Measurements from ENCODE around the gene FAM227A. TPM values are rescaled to one million over a fixed set of nuclear protein-coding genes. Genes with fewer than 3 reads are reported as not detected.

FAM227A gene
- total RNA-seq = not detected

DNA sequence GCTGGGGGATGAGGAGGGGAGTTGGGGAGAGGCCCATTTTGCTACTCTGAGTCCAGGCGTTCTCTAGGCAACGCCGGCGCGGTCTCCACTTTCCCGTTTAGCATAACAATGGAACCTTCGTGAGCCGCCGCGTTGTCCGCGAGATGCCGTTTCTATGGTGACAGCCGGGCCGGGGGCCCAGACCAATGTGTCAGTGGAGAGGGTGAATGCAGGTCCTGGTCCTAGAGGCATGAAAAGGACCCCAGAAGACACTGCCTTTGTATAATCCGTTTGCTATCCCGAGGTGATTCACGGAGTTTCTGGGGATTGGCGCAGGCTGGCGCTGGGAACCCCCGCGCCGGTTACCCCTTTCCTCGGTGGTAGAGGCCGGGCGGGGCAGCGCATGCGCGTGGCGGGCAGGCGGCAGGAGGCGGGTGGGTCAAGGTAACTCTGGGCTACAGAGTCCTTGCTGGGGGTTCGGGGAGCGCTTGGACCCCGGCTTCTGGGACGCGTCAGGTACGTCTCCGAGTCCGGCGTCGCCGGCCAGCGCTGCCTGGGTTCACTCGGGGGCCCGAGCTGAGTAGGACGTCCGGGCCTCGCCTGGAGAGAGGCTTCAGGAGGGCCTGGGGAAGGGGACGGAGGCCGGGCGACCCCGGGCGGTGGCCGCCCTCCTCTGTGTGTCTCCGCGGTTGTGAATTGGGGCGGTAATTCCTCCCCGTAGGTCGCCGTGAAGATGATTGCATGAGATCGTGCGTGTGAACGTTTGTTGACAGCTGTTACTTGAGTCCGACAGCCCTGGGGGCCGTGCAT lies at the start of gene FAM227A, which contains the start of gene CBY1:
TSS of gene FAM227A (minus strand) at position 137 of the 789 bp plus-strand sequence. CDS start 6,224 bp downstream, outside the sequence.
TSS of gene CBY1 (plus strand) at position 383 of the 789 bp plus-strand sequence. CDS start 11,417 bp downstream, outside the sequence.
- peak; percentile 79 for DNase-seq

DNA sequence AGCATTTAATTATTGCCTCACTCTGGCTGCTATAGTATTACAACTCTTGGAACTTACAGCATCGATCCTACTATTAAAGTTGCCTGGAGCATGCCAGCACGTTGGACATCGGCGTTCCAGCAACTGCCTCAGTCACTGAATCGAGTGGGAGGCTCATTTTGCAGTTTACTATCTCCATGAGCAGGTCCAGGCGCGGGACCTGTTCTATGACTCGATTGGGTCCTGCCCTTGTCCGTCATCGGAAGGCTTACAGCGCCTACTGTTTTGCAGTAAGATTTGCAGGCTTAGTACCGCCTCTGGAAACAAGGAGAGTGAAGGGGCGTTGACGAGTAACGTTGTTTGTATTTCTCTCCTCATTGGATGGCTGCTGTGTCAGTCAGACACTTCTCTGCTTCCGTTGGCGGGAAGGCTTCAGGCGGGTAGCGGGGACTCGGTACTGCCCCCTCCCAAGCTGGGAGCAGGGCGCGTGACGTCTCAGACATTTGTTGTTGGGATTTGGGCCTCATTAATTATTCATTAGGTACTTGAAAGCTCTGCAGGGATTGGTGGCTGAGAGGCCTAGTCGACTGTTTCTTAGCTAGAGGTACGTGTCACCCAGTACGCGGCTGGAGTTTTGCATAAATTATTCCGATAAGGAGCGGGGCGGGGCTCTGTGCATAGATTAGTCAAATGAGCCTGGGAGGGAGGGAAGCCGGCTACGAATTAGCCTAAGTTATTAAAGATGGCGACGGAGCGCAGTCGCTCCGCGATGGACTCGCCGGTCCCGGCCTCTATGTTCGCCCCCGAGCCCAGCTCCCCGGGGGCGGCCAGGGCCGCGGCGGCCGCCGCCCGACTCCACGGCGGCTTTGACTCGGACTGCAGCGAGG lies 49.3 kb upstream of the FAM227A start, which contains the start of gene GTPBP1:
TSS of gene GTPBP1 (plus strand) at position 710 of the 866 bp plus-strand sequence. CDS start at position 722, 12 bp downstream.
- DNase-seq = peak; percentile 97

DNA sequence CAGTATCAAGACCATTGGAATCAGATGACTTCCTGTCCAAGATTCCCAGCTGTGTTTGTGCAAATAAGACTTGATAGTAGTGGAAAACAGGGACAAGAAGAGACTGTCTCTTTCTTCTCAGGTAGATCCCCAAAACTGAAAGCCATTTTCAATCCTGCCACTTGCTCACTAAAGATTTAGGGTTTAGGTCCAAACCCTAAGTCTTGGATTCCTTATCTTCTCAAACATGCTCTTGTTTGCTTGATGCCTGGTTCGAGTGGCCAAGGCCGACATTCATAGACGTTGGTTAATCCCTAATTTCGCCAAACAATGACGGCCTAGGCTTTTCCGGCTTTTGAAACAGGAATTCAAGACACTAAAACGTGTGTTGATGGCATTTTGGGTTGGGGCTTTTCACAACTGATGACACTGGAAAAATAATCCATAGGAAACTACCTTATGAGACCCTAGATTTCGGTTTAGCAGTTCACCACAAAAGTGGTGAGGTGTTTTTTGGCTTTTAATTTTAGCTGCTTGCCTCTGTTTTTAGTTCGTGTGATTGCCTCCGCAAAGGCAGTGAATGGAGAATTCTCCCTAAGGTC lies 48.6 kb upstream of the FAM227A start:
- no peak for DNase-seq

DNA sequence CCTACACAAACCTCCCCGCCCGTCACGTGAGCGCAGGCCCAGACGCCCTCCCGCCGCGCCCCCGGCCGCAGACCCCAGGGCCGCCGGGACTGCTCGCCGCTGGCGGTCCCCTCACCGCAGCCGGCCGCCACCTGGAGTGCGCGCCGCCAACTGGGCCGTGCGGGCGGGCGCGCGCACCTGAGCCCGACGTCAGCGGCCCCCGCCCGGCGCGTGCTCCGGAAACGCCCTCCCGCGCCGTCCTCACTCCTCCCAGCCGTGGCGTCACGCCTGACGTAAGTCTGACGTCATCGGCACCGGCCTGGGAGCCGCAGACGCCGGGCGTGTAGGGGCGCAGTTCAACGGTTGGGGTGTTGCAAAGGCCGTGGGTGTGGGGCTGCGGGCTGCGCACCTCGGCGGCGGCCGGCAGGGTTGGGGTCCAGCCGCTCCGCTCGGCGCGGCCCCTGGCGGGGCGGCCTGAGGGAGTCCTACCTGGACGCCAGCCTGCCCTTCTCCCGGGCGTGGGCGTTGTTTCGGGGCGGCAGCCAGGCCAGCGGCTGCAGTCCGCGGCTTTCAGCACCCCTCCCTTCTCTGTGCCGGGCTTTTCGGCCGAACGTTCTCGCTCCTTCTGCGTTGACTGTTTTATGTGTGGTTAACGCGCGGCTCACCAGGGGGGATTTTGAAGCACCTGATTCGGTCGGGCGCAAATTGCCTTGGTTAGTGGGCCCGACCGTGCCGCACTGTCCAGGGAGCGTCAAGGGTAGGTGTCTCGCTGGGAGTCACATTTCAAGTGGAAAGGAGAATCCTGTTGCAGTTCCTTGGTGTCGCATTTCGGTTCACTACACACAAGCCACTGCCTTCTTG lies 44.8 kb upstream of the FAM227A start, which contains the start of gene JOSD1:
TSS of gene JOSD1 (minus strand) at position 155 of the 840 bp plus-strand sequence. CDS start 956 bp downstream, outside the sequence.
- peak; percentile 99 for DNase-seq

DNA sequence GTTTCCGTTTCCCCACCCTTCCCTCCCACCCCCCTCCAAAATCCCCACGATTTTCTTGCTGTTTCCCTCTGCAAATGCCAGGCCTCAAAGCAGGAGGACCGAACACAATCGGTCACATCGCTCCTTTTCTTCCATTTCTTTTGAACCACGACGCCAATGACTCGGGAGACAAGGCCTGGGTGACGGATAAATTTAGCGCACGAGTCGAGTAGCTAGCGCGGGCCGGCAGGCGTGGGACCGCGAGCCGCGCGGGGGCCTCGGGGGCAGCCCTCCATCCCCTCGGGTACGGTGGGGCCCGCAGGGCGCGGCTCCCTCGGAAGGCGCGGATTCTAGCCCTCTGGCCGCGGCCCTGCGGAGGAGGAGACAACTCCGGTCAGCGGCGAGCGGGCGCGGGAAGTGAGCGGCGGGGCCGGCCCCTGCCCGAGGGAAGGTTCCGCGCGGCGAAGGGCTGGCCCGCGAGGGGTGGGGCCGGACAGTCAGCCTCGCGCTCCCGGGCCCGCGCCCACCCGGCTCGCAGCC lies 44.1 kb upstream of the FAM227A start:
- DNase-seq = no peak

DNA sequence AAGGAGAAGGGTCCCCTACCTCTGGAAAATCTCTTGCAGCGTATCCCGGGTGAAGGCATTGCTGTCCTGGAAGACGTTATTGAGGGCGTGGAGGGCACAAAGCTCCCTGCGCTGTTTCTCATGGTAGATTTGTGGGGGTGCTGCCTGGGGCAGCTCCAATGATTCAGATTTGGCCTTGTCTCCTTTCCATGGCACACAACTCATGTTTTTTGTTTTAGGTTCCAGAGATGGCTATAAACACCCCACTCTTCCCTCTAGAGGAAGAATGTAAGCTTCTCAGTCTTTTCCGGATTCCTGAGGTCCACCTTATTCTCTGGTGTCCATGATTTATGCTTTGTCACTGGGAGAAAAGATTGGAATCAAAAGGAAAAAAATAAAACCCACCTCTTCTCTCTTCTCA lies 43.6 kb upstream of the FAM227A start:
- no peak for DNase-seq

DNA sequence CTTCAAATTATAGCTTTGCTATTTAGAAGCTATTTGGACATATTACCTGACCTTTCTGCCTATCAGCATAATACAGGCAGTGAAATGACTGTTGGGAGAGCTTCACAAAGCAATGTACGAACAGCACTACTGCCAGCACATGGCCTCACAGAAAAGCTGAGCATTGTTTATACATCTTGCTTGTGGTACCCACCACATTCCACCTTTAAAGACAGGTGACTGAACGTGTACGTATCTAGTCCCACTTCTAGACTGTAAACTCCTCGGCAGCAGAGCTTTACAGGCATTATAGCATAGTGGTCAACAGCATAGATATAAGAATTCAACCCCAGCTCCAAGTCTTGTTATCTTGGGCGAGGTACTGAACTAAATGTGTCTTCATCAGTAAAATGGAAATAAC lies 43.0 kb upstream of the FAM227A start:
- DNase-seq = no peak

DNA sequence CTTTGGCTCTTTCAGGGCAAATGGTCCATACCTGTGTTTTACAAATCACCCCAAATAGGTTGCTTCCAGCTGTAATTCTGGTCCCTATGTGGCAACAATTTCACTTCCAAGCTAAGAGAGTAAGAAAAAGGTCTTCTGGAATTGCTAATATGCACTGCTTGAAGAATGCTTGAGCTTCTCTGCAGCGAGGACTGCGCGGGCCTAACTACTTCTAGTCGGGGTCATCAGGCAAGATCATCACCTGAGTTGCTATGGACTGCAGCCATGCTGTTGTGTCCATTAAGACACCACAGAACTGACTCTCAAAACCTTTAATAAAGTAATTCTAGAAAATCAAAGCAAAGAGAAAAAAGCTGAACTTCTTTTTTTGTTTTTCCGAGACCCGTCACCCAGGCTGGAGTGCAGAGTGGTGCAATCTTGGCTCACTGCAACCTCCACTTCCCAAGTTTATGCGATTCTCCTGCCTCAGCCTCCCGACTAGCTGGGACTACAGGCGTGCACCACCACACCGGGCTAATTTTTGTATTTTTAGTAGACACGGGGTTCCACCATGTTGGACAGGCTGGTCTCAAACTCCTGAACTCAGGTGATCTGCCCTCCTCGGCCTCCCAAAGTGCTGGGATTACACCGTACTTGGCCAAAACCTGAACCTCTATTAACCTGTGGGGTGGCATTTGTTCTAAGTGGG lies 42.4 kb upstream of the FAM227A start:
- no peak for DNase-seq

DNA sequence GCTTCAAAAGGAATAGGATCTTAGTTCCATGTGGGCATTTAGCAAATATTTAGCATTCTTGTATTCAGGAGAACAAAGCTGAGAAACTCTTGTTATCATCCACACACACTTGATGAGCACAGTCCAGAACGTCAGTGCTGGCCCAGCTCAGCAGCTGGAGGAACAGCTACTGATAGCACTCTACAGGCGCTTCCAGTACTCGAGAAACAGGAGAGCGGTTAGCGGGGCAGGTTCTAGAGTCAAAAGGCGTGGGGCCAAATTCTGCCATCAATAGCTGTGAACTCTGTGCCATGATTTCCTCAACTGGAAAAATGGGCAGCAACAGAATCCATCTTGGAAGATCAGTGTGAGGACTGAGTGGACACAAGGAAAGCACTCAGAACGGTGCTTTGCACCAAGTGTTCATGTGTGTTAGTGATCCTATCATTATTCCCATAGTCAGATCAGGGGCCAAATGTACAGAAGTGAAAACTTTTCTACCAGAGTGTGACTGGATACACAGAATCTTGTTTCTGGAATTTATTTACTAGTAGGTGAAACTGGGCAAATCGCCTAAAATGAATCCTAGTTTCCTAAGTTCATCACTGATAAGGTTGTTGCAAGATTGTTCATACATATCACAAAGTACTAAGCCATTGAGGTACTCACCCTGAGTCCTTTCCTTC lies 41.4 kb upstream of the FAM227A start:
- no peak for DNase-seq

DNA sequence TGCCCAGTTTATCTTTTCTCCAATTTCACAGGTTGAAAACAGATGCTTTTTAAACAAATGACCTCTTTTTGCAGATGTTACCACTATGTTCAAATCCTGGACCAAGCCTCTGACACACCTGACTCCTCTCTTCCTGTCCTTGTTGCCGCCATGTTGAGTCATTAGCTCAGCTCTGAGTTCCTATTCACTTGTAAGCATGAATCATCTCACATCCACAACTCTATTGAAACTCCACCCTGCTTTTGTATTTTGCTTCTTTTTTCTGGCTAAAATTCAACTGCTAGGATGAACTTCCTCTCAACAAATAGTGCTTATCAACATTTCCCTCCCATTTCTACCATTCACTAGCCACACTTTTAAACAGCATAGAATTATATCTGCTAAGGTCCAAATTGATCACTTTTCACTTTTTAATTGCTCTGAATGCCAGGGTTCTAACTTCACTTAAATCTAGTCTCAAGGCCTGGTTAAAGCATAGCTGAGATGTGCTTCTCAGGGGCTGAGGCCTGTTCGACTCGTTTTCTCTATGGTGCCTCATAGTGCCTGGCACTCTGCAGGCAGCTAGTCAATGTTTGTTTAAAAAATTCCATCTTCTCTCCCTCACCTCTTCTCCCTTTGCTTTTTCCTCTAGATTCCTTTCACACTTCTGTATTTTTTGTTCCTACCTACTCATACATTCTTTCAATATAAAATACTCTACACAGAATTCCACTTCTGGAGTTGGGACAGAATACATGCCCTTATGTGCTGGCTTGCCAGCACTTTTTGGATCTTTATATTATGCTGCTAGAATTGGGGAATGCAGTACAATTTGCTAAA lies 40.6 kb upstream of the FAM227A start:
- peak; percentile 23 for DNase-seq

DNA sequence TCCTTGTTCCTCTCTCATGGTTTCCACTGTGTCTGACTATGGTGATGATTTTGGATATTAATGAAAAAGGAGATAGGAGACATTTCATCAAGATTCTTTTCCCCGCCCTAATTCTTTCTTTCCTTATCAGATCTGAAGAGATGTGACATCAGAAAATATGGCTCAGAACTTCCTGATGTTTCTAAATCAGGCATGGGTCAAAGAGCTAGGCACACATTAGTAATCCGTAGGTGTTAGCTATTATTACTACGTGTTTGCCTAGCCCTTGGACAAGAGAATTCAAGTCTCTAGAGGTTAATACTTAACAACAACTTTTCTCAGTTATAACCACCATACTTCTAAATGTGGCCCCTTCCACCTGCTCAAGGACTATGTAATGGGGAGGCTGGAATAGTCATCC lies 38.7 kb upstream of the FAM227A start:
- DNase-seq = no peak

DNA sequence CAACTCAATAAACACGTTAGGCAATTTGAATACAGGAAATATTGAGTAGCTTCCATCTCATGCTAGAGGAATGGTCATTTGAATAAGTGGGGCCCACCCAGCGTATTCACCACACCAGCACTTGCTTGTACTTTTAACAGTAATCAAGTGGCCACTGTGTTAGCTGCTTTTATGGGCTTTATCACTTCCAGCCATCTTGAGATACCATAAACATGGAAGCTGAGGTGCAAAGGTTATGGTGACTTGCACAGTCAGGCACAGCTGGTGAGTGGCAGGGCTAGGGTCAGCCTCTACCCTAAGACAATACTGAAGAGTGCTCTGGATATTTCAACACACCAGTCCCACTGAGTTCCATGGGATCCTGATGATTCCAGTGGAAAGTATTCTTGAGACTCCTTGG lies 37.9 kb upstream of the FAM227A start:
- DNase-seq = no peak

DNA sequence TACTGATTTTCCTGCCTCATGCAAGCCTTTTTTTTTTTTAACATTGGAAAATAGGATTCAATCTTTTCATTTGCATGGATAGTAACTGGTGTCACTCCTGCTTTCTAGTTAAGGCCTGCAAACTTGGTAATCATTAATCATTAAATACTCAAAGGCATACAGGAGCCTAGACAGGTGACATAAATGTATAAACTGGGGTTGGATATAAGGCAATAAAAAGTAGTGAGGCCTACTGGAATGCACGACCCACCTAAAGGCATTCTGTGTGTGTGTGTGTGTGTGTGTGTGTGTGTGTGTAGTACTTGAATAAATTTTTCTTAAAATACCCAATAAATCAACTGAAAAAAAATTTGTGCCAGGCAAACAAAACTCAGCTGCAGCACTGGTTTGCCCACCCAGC lies 33.5 kb upstream of the FAM227A start:
- DNase-seq = no peak

DNA sequence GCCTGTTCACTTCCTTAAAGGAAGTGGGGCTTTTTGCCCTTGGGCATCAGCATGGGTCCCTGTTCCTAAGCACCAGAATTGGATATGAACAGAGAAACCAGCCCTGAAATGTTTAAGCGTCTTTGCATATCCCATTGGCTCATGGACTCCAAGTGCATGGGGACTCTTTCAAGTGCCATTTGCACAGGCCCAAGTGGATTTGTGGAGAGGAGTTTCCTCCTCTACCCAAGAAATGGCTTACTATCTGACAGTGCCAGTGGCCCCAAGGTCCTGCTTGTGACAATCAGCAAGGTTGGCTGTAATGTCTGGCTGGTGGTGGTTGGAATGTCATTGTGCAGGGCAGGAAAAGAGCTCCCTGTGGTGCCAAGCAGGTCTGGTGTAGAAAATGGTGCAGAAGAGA lies 29.6 kb upstream of the FAM227A start:
- no peak for DNase-seq

DNA sequence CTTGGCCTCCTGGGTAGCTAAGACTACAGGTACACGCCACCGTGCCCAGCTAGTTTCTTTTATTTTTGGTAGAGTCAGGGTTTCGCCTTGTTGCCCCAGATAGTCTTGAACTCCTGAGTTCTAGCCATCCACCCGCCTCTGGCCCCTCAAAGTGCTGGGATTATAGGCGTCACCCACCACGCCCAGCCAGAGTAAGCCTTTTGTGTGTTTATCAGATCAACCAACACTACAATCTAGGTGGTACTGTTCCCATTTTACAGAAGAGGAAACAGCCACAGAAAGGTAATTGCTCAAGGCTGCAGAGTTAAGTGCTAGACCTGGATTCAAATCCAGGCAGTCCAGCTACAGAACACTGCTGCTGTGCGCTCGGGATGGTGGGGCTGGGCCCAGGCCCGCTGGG lies 28.7 kb upstream of the FAM227A start:
- DNase-seq = no peak

DNA sequence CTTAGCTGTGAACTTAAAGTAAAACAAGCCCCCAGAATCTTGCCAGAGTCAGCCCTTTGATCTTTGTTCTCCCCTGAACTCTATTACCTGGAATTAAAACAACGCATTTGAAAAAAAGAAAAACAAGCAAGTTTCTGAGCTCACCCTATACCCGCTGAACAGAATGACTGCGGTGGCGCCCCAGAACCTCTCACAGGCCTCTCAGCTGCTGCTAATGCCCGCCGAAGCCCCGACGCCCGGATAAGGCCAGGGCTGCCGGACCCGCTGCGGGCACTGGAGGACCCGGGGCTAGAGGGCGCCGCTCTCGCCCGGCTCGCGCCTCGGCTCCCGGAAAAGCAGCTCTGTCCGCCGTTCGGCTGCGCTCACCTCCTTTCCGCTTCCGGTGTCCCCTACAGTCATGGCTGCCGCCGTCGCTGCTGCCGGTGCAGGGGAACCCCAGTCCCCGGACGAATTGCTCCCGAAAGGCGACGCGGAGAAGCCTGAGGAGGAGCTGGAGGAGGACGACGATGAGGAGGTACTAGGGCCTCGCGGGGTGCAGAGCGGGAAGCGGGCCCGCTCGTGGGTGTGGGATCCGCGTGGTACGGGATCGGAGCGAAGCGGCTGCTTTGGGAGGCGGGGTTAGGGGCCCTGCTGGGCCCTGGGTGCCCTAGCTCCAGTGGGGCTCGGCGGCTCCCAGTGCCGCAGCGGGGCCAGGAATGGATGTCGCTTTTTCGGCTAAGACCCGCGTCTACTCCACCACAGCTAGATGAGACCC lies 25.6 kb upstream of the FAM227A start, which contains the start of gene TOMM22:
TSS of gene TOMM22 (plus strand) at position 376 of the 754 bp plus-strand sequence. CDS start at position 398, 22 bp downstream.
- DNase-seq = peak; percentile 77

DNA sequence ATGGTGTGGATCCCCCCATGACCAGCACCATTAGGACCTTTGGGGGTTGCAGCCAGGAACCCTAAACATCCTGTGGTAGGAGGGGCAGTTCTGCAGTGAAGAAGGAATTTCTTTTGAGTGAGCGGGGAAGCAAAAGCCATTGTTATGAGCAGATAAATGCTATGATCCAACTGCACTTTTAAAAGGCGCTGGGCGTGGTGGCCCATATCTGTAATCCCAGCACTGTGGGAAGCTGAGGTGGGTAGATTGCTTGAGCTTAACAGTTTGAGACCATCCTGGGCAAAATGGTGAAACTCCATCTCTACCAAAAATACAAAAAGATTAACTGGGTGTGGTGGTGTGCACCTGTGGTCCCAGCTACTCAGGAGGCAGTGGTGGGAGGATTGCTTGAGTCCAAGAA lies 19.6 kb upstream of the FAM227A start:
- no peak for DNase-seq

DNA sequence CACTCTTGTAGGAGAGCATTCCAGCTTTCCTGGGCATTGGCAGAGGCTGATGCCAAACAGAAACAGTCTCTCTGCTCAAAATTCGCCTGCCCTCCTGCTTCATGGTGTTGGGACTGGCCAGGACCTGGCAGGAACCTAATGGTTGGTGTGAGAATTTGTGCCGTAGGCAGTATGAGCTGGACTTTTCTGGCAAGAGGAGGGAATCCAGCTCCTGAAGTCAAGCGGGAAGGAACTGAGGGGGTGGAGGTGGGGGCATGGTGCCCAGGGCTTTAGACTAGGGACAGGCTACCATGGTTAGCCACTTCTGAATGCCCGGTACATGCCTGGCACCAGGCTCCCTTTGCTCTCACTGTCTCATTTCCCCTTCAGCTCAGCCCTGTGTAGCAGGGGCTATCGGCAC lies 18.7 kb upstream of the FAM227A start:
- DNase-seq = no peak
